Activated CD8-positive, alpha-beta memory T cell treated with anti-CD3 and anti-CD28 coated beads, Interleukin-2, amount 50 U/mL, for 24 hours (primary cell): ENCODE data around the gene SHANK2.

Source experiments
- DNase-seq: peaks from one replicate; pipeline ENCODE4 v3.0.0-alpha.2; 2020; ENCODE audit errors: extremely low read depth

The SHANK2 gene

DNA sequence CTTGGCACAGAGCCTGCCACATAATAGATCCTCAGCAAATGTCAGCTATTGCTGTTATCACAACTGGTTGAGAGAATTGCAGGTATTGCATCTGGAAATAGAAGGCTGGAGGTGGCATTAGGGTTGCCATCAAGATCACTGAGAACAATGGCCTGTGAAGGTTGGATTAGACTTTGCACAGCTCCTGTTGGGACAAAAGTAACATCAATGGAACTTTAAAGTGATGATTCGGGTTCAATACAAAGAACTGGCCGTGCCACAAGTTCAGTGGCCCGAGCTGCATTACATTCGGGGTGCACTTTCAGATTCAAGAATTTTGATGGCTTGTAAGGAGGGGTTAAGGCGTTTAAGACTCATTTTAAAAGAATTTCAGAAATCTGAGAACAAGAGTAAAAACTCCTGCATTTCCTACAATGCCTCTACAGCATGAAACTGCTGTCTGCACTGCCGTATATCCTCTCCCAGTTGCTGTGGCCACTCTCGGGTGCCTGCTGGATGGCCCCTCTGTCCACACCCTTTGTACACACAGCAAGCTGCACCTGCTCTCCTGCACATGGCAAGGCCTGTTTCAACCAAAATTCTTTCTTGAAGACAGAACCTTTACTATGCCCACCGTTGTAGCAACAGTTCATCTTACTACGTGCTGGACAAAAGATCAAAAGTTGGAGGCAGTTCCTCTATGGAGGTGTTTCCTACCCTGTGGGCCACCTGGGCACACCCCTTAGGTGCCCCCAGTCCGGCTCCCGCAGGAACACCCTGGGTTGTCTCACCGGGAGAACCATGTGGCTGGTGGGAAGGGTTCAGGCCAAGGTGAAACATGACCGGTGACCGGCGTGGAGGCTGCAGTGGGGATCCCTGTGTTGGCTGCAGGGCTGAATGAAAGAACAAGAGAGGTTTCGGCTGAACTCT, 17.5 kb upstream of the SHANK2 start:
- DNase-seq: no peak

DNA sequence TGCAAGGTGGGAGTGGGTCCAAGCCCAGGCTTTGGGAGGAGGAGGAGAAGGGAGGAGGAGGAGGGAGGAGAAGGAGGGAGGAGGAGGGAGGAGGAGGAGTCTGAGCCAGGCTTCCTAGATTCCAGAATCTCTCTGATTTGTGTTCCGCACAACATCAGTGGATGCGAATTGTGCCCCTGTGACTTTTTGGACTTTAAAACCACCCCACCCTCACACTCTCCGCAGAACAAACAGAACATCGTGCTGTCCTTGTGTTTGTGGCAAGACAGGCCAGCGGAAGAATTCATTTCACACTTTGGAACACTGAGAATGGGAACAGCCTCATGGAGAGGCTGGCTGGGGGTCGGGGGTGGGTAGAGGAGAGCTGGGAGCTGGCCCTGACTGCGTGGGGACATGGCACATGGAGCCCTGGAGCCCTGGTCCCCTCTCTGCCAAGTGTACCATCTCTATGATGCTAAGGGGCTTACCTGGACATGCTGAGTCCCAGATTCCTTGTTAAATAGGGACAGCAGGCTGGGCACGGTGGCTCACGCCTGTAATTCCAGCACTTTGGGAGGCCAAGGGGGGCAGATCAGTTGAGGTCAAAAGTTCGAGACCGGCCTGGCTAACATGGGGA, 16.4 kb upstream of the SHANK2 start:
- no peak for DNase-seq

DNA sequence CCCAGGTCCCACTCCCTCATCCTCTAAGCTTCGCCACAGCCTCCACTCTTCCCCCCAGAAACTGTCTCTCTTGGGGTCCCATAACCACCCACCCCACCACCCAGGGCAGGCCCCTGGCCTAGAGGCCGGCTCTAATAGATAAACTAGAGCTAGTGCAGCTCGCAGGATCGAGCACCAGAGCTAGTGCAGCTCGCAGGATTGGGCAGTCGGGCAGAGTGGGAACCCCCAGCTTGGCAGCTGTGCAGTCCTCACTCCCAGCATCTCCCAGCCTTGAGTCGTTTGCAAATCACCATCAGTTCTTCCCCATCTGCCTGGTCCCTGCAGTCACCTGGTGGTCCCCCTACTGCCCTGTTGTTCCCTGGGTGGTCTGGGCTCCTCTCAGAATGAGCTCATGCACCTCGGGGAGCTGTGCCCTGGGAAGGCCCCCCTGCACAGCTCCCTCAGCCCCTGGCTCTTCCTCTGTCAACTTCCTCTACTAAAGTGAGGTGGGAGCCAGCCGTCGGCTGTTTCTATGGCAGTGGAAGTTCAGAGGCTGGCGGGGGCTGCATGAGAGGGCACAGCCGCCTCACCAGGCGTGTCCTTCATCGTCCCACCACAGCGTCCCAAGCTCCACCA, 15.5 kb upstream of the SHANK2 start:
- no peak for DNase-seq

DNA sequence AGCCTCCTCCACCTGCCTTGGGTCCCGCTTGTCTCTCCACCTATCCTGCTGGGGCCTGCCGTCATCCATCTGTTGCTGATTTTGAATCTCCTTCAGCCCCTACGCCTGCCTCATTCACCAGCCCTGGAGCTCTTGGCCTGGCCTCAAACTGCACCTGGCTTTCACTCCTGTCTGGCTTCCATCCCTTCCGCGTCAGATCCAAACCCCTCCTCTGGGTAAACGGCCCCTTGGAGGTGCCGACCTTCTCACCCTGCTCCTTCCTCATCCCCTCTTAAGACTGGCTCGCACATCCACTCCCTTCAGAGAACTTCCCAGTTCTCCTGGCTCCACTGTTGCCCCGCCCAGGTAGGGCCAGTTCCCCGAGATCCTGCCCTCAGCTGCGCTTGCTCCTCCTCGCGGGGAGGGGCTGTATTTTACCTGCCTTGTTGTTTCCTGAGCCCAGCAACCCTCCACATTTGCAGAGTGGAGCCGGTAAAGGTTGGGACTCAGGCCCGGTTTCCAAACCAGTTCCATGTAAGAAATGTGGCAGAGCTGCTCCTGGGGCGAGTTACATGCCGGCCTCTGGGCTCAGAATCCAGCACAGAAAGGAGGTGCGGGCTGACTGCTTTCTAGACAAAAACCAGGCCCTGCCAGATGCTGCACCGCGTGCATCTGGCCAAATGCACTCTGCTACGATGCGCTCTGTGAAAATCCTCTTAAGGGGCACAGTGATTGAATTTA, 13.9 kb upstream of the SHANK2 start:
- DNase-seq: no peak

DNA sequence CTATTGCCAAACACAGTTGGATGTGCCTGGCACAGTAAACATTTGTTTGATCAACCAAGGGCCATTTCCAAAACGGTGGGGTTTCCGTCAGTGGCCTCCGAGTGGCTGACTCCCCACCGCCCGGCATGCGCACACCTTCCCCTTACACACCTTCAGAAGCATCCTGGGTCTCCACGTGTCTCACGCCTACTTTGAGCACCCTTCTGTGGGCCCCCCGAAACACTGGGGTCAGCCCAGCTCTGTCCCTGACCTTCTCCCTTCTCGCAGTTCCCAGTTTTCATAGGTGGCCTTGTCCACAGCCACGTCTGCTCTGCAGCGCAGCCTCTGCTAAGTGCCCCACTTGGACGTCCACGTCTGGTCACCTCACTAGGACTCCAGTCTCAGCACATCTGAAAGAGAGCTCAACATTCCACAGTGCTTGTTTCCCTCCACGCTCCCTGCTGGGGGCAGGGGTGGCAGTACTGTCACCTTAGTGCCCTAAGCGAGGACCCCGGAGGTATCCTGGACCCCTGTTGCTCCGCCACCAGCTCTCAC, 13.2 kb upstream of the SHANK2 start:
- DNase-seq: no peak

DNA sequence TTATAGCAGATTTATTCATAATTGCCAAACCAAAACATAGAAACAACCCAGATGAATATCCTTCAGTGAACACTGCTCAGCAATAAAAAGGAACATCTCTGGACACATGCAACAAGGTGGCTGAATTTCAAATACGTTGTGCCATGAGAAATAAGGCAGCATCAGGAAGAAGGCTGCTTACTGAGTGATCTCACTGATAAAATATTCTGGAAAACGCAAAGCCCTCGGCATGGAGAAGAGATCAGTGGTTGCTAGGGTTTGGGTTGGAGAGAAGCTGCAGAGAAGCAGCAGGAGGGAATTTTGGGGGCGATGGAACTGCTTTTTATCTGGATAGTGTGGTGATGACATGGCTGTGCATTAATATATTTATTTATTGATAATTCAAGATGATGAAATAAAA, 11.0 kb upstream of the SHANK2 start:
- no peak for DNase-seq

DNA sequence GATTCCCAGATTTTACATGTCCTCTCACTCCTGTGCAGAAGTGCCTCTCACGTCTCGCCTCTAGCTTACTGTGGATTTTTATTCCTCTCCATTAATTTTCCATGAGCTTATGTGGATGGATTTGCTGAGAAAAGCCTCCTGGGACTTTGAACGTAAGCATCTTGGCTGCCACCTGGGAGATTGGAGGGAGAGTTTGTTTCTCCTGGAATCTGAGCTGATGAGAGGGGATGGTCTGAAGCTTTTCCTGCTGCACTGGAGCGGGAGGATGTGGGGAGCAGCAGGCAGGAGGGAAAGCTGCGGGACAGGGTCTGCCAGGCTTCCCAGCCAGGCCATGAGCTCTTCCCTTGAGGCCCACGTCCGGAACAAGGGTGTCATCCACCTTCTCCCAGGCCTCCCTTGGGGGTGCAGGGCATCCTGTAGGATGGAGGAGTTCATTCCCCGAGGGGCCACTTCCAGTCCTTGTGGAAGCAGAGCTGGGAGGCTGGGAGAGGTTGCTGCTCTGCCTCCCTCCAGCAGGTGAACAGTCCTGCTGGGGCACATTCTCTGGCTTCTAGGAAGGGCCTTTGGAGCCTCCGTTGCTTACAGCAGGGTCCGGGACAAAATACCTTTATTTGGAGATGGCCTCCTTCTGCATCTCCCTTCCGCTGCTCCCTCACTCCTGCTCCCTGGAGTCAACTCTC, 3.6 kb upstream of the SHANK2 start:
- DNase-seq: no peak

DNA sequence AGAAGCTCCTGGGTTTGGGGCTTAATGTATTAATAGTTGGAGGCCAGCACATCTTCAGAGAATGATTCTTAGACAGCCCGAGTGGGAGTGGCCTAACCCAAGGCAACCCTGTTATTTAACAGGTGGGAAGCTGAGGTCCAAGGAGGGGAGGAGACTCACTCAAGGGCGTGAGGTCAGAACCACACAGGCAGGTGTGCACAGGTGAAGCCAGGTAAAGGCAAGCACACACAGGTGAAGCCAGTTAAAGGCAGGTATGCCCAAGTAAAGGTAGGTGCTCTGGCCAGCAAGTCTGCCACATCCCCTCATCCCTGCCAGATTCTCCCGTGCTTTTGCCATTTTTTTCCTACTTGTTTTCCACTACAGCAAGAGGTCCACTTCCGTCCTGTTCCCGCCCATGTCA, 2.9 kb upstream of the SHANK2 start:
- no peak for DNase-seq

DNA sequence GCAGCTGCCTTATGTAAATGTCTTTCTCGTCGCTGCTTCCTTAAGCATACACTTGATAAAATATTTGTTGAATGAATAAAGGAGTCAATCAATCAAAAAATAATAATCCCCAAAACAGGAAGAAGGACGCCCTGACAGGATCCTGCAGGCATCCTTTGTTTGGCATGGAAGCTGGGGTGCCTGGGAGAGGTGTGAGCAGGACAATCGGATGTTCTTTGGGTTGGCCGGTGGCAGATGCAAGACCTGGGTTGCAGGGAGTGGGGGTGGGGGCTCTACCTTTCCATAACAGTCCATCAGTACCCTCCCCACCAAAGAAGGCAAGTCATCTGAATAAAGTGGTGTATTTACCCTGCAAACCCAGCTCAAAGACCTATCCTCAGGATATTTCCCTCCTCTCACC, 1.4 kb upstream of the SHANK2 start:
- DNase-seq: no peak

DNA sequence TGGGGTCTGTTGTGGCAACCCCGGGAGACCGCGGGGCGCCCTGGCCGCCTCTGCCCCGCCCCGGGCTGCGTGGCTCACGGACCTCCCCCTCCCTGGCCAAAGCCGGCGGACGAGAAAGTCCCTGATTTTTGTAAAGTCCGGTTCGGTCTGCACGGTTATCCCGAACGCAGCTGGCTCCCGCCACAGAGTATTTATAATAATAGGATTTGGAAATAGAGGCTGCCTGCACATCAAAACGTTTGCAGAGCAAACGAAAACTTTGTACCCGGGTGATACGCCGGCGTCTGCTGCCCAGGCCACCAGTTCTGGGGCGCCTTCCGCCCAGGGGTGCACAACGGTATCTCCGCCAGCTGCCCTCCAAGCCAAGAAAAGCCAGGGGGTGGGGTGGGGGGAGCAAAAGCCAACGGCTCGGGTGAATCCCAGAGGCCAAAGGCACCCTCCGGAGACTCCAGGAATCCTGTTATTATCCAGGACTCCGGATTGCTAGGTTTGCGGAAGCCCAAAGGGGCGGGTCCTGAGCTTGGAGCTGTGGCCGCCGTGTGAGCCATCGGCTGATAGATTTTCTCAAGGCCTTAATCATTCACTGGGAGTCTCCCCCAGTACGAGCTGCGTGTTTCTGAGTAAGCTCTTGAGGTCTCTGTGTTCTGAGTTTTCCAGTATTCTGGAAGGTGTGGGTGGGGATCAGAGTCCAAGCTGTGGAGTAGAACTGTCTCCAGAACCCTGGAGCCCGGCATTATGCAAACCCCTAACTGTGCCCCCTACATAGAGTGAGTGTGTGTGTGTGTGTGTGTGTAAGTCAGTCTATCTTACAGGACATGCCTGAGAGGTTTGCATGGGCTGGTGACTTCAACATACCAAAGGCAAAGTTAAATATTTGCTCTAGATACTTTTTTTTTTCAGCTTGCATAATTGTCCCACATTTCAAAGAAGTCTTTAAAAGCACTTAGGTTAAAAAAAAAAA, 673 bp upstream of the SHANK2 start:
- DNase-seq: no peak

DNA sequence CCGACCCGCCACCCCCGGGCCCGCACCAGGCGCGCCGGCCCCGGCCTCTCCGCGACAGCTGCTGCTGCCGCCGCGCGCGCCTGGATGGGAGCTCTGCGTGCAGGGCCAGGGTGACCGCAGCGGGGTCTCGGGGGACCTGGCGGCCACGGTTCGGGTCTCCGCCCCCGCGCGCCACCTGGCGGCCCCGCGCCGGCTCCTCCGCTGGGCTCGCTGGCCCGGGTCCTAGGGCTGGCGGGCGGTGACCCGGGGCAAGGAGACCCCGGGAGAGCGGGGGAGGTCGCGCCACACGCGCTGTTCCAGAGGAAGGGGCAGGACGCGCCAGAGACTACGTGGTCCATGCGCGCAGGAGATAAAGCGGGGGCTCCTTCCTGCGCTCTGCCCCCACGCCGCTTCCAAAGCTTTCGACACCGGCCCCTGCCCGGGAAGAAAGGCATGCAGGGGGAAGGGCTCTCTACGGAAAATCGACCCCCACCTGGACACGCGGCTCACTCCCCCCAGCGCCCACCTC, 562 bp downstream of the SHANK2 start:
- no peak for DNase-seq

DNA sequence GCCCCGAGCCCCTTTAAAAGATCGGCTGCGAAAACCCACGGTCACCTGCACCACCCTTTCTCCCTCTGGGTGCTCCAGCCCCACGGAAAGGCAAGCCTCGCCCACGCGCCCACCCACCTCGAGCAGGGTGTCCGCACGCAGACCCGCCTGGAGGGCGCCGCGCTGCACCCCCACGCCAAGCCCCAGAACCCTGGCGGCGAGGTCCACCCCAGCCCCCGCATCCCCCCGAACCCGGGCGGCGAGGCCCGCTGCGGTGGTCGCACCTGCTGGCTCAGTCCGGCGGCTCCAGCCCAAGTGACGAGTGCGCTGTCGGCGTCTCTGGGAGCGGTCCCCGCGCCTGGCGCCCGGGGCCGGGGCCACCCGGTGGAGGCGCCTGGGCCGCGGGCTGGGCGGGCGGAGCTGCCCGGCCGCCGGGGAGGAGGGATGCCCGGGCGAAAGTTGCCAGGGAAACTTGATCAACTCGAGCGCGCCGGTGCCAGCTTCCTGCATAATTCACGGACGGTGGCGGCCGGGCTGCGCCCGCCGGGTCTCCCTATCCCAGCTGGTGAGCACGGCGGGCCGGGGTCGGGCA, 1.1 kb downstream of the SHANK2 start:
- no peak for DNase-seq

DNA sequence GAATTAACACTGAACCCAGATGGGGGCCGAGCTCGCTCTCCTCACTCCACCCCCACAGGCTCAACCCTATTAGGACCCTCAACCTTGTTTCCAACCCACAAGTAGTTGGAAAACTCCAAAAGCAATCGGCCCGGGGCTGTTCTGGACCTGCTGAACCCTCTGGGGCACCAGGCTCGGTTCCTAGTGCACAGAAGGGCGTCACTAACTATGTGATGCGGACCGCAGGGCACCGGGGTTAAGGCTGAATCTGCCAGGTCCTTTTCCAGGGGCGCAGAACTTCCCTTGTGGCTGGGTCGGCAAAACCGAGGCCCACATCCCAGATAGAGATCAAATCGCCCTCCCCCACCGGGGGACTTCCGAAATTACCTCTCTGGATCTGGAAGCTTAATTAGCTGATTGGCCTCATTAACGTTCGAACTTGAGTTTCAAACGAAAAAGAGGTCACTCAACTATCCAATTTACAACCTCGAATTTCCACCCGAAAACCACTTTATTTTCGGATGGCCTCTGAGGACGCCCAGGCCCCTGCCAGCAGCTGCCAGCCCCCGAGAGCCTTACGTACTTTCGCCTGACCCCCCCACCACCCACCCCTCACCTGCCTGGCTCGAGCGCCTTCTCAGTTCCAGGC, 1.7 kb downstream of the SHANK2 start:
- DNase-seq: no peak

DNA sequence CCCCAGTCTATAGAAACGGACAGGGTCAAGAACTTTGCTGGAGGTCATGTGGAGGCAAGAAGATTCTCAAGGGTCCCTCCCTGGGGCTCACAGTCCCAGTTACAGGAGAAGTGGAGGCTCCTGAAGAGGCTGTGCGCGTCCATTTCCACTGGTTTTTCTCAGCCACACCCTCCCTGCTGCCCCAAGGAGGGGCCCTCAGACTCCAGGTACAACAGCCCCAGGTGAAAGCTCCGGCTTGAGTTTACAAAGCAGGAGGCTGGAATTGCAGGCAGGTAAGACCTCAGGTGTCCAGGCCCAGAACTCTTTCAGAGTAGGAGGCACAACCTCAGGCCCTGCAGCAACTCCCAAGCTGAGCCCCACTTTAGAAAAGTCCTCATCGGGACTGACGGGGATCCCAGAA, 3.1 kb downstream of the SHANK2 start:
- DNase-seq: no peak

DNA sequence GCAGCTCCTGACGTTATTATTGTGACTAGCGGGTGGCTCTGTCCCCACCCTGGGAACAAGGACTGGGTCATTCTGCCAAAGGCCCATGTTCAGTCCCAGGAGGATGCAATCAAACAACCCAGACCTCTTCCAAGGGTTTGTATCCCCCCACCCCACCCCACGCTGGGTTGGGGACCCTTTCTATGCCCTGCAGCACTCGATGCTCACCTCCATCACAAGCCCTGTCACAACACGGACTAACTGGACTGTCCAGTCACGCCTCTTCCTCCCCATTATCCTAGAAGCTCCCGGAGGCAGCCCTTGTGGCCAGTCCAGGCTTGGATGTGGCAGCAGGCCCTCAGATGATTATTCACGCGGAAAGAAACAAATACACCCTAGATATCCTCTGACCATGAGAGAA, 3.7 kb downstream of the SHANK2 start:
- no peak for DNase-seq

DNA sequence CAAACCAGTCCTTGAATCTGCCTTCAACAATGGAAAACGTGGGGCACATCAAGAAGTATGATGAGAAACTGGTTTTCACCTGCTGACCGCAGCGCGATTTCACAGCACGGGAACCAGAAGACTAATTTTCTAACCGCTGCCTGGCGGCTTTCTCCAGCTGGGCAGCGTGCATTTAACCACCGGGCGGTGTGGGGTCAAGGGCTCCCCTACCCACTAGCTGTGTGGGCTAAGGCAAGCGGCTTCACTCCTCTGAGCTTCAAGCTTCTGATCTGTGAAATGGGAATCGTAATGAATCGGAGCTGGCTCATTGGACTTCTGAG, 4.2 kb downstream of the SHANK2 start:
- DNase-seq: no peak

DNA sequence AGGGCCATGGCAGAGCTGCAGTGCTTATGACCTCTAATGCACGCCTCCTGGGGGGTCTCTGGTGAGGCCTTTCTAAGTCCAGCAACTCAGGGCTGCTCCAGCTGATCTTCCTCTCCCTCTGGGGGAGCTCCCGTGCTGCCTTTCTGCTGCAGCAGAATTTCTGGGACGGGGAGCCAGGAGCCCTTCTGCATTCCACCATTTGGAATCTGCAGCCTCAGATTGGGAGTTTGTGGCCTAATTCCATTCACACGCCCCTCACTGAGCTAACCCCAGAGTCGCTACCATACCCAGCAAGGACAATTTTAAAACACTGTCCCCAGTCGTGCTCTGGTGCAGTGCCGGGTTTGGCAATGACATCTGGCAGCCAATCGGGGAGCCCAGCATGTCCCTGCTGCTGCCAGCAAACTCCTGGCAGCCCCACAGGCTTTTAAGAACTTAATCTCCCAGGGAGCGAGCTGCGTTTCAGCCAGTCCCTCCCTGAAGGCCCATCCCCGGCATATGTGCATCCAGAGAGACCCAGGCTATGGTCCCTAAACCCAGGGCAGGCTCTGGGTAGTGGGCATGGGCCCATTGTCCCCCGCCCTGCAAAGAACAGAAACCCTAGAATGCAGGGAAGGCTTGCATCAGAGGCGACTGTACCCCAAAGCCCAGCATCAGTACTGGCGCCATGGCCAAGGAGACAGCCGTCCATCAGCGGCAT, 4.7 kb downstream of the SHANK2 start:
- no peak for DNase-seq

DNA sequence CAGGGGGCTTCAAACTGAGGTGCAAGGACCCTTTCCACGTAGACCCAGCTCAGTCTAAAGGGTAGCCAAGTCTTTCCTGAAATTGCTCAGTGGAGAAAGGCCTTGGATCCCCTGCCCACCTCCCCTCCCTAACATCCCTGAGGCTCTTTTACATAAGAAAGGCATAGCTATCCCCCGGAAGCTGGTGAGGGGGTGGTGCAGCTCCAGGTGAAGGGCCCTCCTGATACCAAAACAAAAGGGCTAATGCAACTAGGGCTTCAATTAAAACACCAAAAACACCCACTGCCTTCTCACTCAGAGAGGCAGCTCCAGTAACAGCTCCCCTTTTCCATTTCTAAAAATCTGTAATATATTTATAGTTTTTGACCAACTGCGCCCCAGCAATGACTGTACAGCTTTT, 5.8 kb downstream of the SHANK2 start:
- DNase-seq: no peak
